A673 (cell line): ENCODE measurements around the gene TAB3.

Source experiments
- CTCF ChIP-seq: fragments of 300-800, 200-600 bp; sonication (generic); conservative IDR thresholded peaks from 2 replicates; pipeline ENCODE4 v1.5.1; 2017; ENCODE audit warnings: low read depth, mild to moderate bottlenecking, antibody characterized with exemption, low read length, moderate library complexity, mixed read lengths
- EZH2 ChIP-seq: fragments of 200-600 bp; sonication (generic); IDR thresholded peaks from 2 replicates; pipeline ENCODE4 v1.6.1; 2017; ENCODE audit warnings: borderline replicate concordance, low read depth, mild to moderate bottlenecking, mixed read lengths, antibody characterized with exemption, low read length; ENCODE audit not compliant: poor library complexity, severe bottlenecking

DNA sequence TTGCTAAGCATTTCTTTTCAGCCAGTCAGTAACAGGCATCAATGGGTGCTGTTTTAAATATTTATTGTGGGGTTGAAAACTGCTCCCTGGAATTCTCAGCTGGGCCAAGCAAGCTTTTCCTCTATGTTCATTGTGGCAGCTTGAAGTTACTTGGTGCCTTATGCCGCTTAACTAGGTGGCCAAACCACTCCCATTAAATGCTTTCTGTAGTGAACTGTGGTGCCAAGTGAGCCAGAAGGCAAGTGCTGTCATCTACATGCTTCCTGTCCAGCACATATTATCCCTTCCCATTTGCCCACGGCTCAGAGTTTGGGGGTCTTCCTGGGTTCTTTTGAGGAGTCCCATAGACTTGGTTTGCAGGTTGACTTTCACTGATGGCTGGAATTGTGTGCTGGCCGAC is 64.8 kb downstream of the TAB3 start:
- TF ChIP-seq CTCF = no peak
- TF ChIP-seq EZH2 = no peak
